K562 (cell line): Measurements from ENCODE around the gene TMEM181. TPM values are rescaled to one million over a fixed set of nuclear protein-coding genes. Genes with fewer than 3 reads are reported as not detected.

Source experiments
- BCLAF1 ChIP-seq, 2 experiments: fragments of 450-650 bp in 1 of 2; IDR thresholded peaks; 2 replicates each; pipeline ENCODE4 v1.6.1; 2011 to 2017; ENCODE audit warnings: low read depth in 2 of 2, antibody characterized with exemption in 1 of 2, borderline replicate concordance in 1 of 2, low read length in 1 of 2, mild to moderate bottlenecking in 1 of 2, mixed read lengths in 1 of 2; ENCODE audit not compliant: control insufficient read depth in 1 of 2
- DPF2 ChIP-seq: fragments of 450-650 bp; IDR thresholded peaks from 2 replicates; pipeline ENCODE4 v1.6.1; 2016
- FOXM1 ChIP-seq, 2 experiments: fragments of 450-650 bp in 1 of 2; sonication (generic) in 1 of 2; formaldehyde crosslinking in 1 of 2; IDR thresholded peaks; 2 replicates each; pipeline versions ENCODE4 v1.6.1 to v1.9.0; 2017 to 2022; ENCODE audit warnings: low read depth in 2 of 2, mild to moderate bottlenecking in 2 of 2, missing genetic modification reagents in 1 of 2, moderate library complexity in 1 of 2
- GATAD2B ChIP-seq: fragments of 450-650 bp; IDR thresholded peaks from 2 replicates; pipeline ENCODE4 v1.6.1; 2017; ENCODE audit warnings: mild to moderate bottlenecking, borderline replicate concordance
- HES1 ChIP-seq: fragments of 450-650 bp; IDR thresholded peaks from 2 replicates; pipeline ENCODE4 v1.6.1; 2016; ENCODE audit warnings: low read depth, mild to moderate bottlenecking, moderate library complexity
- NFIX ChIP-seq: fragments of 250-450 bp; sonication (Bioruptor Pico); IDR thresholded peaks from 2 replicates; pipeline ENCODE4 v1.4.0; 2020; ENCODE audit warnings: low read depth, mild to moderate bottlenecking, moderate library complexity
- NR2F6 ChIP-seq: fragments of 450-650 bp; formaldehyde crosslinking; IDR thresholded peaks from 2 replicates; pipeline ENCODE4 v1.4.0; 2020; ENCODE audit warnings: mild to moderate bottlenecking
- POLR2A ChIP-seq: fragments of 450-650 bp; conservative IDR thresholded peaks from 2 replicates; pipeline ENCODE4 v1.6.1; 2016
- SIX5 ChIP-seq, 2 experiments: IDR thresholded peaks; 2 replicates each; pipeline ENCODE4 v1.6.1; 2011; ENCODE audit warnings: low read length in 2 of 2, borderline replicate concordance in 1 of 2, low read depth in 1 of 2, mild to moderate bottlenecking in 1 of 2, moderate library complexity in 1 of 2; ENCODE audit not compliant: insufficient read depth in 1 of 2
- ZBTB26 ChIP-seq: fragments of 450-650 bp; formaldehyde crosslinking; IDR thresholded peaks from 2 replicates; pipeline ENCODE4 v1.4.0; 2022; ENCODE audit warnings: missing genetic modification characterization
- ZNF24 ChIP-seq: fragments of 450-650 bp; IDR thresholded peaks from 2 replicates; pipeline ENCODE4 v1.6.1; 2016
- ZNF76 ChIP-seq: fragments of 250-450 bp; sonication (Bioruptor Pico); IDR thresholded peaks from 2 replicates; pipeline ENCODE4 v1.4.0; 2020; ENCODE audit warnings: mild to moderate bottlenecking, moderate library complexity, borderline replicate concordance
- polyA plus RNA-seq, 8 experiments: library from polyadenylated mRNA; depleted of rRNA in 4 of 8; stranded (reverse) in 5 of 8; unstranded in 3 of 8; fragments of >200 nt; fragmentation: Nextera tagmentation in 2 of 8; fragmentation: Illumina TruSeq in 1 of 8; extraction: Ambion mirVana in 2 of 8; extraction: Trizol in 1 of 8; gene quantifications; 2 replicates each; pipeline versions ENCODE4 v1.2.1 to v1.2.3, GENCODE V29; 2011 to 2014; ENCODE audit warnings: inconsistent platforms in 1 of 8, missing spikeins in 1 of 8
- total RNA-seq, 7 experiments: library from RNA; depleted of rRNA in 6 of 7; stranded (reverse); fragments of >200 nt in 6 of 7; fragmentation: Illumina TruSeq in 2 of 7; extraction: Trizol in 2 of 7; gene quantifications; 2 replicates each; pipeline versions ENCODE4 v1.2.1 to v1.2.3, GENCODE V29; 2011 to 2021; ENCODE audit warnings: low replicate concordance in 1 of 7
- TF ChIP-seq, protein P1 (sequence below): fragments of 450-650 bp; IDR thresholded peaks from 2 replicates; pipeline ENCODE4 v1.6.1; 2018; ENCODE audit warnings: mild to moderate bottlenecking, low read depth; ENCODE audit not compliant: partially characterized antibody

The TMEM181 gene
- total and polyA plus RNA-seq, 9 of the 15 experiments (the other 6 are each of a cell fraction or from before 2014, with no cell fraction given) = 5.6 to 27.2 (median 19.9) TPM

DNA sequence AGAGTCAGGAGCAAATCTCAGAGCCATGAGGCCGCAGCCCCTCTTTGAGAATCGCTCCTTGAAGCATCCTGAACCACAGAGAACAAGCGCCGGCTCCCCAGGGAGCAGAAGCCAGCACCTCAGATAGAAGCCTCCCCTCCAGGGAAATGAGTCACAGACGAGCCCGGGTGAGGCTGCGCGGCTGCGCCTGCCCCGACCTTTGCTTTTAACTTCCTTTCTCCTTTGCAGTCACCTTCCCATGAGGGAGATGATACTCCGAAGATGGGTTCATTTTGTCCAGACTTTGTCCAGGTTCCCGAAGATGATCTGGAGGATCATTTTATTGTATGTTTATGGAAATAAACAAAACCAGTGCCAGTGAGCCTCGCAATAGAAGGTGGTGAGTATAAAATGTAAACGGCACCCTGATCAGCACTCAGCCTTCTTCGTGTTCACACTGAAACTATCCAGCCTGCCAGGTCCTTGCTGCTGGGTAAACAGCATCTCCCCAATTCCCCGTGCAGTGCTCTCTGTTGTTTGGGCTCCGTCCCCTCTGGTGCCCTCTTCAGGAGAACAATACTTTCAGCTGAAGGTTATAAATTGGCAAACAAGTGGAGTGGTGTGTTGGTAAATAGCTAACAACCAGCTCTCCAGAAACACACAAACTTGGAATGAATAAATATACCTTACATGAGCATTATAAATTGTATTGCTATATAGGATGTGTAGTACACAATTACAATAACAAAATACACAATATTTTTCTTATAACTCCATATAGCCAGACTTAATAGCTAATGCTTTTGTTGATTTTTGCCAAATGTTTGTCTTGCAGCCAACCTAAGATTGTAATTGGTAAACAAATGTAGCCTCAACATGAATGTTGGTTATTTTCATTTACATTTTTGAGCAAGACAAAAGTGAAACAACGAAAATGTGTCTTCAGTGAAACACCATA lies 41.4 kb upstream of the TMEM181 start (continued):
- TF ChIP-seq DPF2 = no peak
- TF ChIP-seq BCLAF1 (IDR thresholded peaks at IDR 0.05; ENCODE audit: borderline replicate concordance in 1 of 2, control insufficient read depth in 1 of 2, low read depth in 2 of 2, low read length in 1 of 2) = no peak
- TF ChIP-seq SIX5 (IDR thresholded peaks at IDR 0.05; ENCODE audit: borderline replicate concordance in 1 of 2, insufficient read depth in 1 of 2, low read depth in 1 of 2, low read length in 2 of 2) = no peak
- no peak for TF ChIP-seq NR2F6 (CRISPR knock-in tag)
- no peak; the same call in 1 of the 2 replicates for TF ChIP-seq ZNF24
- TF ChIP-seq, protein P1, sequence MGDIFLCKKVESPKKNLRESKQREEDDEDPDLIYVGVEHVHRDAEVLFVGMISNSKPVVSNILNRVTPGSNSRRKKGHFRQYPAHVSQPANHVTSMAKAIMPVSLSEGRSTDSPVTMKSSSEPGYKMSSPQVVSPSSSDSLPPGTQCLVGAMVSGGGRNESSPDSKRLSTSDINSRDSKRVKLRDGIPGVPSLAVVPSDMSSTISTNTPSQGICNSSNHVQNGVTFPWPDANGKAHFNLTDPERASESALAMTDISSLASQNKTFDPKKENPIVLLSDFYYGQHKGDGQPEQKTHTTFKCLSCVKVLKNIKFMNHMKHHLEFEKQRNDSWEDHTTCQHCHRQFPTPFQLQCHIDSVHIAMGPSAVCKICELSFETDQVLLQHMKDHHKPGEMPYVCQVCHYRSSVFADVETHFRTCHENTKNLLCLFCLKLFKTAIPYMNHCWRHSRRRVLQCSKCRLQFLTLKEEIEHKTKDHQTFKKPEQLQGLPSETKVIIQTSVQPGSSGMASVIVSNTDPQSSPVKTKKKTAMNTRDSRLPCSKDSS = no peak
- no peak for TF ChIP-seq ZBTB26
- no peak for TF ChIP-seq NFIX (CRISPR knock-in tag)
- TF ChIP-seq POLR2A = no peak
- TF ChIP-seq GATAD2B = no peak
- TF ChIP-seq HES1 = no peak
- TF ChIP-seq FOXM1 (IDR thresholded peaks at IDR 0.05; ENCODE audit: low read depth) = no peak
- TF ChIP-seq FOXM1 (CRISPR knock-in tag; IDR thresholded peaks at IDR 0.05; ENCODE audit: low read depth) = no peak
- TF ChIP-seq ZNF76 (CRISPR knock-in tag) = no peak
